A549 (cell line): ENCODE measurements around the gene C2orf72. TPM values are rescaled to one million over a fixed set of nuclear protein-coding genes. Genes with fewer than 3 reads are reported as not detected.
"Not testable (repeated sequence)": the region's sequence is repeated elsewhere in the genome, so short reads cannot be mapped to it uniquely, and the experiment has no call there.

Experiments used
- ATAC-seq, 2 experiments: fragments of 200-7000 bp in 1 of 2; fragments of >200 bp in 1 of 2; cut with Nextera tagmentation in 1 of 2; cut with Tn5 transposase in 1 of 2; 3 replicates each; pipeline versions ENCODE4 v1.8.0 to v1.9.1; 2018 to 2020; ENCODE audit warnings: mild to moderate bottlenecking in 1 of 2, moderate library complexity in 1 of 2
- CTCF ChIA-PET: fragments of 300-600 bp; sonication (Branson Sonifier 250); formaldehyde crosslinking; extraction: SDS; loops from one replicate; lab custom pipeline; 2021; ENCODE audit warnings: antibody characterized with exemption, inconsistent platforms; lab: Yijun Ruan, JAX
- POLR2A ChIA-PET: fragments of 350-600 bp; formaldehyde crosslinking; extraction: SDS; loops from one replicate; lab custom pipeline; 2021; ENCODE audit warnings: antibody characterized with exemption, inconsistent platforms; lab: Yijun Ruan, JAX
- DNase-seq, 2 experiments: peaks; one replicate each; pipeline versions ENCODE4 v3.0.0 to v3.0.0-alpha.2; 2011 to 2016; ENCODE audit warnings: low read depth in 1 of 2, low spot score in 1 of 2
- FAIRE-seq: peaks from 2 replicates; lab custom pipeline; 2011; peaks lifted over from hg19 to GRCh38; lab: Jason Lieb, UNC
- H3K27ac ChIP-seq, 2 experiments: fragments of >200 bp; sonication (Bioruptor Twin); formaldehyde crosslinking; 3 replicates each; pipeline ENCODE4 v1.5.1; 2016 to 2017
- H3K4me1 ChIP-seq: fragments of >200 bp; sonication (Bioruptor Twin); formaldehyde crosslinking; 3 replicates; pipeline ENCODE4 v1.6.1; 2016
- H3K4me2 ChIP-seq: fragments of >200 bp; sonication (Bioruptor Twin); formaldehyde crosslinking; 3 replicates; pipeline ENCODE4 v1.6.1; 2016
- H3K4me3 ChIP-seq: fragments of >200 bp; sonication (Bioruptor Twin); formaldehyde crosslinking; 3 replicates; pipeline ENCODE4 v1.5.1; 2016
- H3K9me3 ChIP-seq: fragments of >200 bp; sonication (Bioruptor Twin); formaldehyde crosslinking; 3 replicates; pipeline ENCODE4 v1.6.1; 2016
- CEBPB ChIP-seq, 2 experiments: fragments of >200 bp in 1 of 2; sonication (Bioruptor Twin) in 1 of 2; formaldehyde crosslinking in 1 of 2; IDR thresholded peaks; 2 replicates each; pipeline ENCODE4 v1.6.1; 2012 to 2016
- EHF ChIP-seq: fragments of 250-450 bp; sonication (Bioruptor Pico); IDR thresholded peaks from 2 replicates; pipeline ENCODE4 v1.5.0; 2020; ENCODE audit warnings: mild to moderate bottlenecking
- EP300 ChIP-seq, 2 experiments: fragments of >200 bp; sonication (Bioruptor Twin); formaldehyde crosslinking; IDR thresholded peaks; 2 replicates in 1 of 2; 3 replicates in 1 of 2; pipeline ENCODE4 v1.6.1; 2016 to 2017
- ESRRA ChIP-seq: fragments of 150-350 bp; IDR thresholded peaks from 2 replicates; pipeline ENCODE4 v1.6.1; 2014; ENCODE audit warnings: mild to moderate bottlenecking, low read length, borderline replicate concordance
- FOSL2 ChIP-seq, 2 experiments: fragments of 450-650 bp in 1 of 2; fragments of >200 bp in 1 of 2; sonication (Bioruptor Twin) in 1 of 2; formaldehyde crosslinking; IDR thresholded peaks; 2 replicates each; pipeline versions ENCODE4 v1.5.0 to v1.6.1; 2016 to 2020; ENCODE audit warnings: mild to moderate bottlenecking in 1 of 2, moderate library complexity in 1 of 2
- FOXS1 ChIP-seq: fragments of 250-450 bp; sonication (Bioruptor Pico); IDR thresholded peaks from 2 replicates; pipeline ENCODE4 v1.5.0; 2020; ENCODE audit warnings: mild to moderate bottlenecking, moderate library complexity
- GATA3 ChIP-seq: IDR thresholded peaks from 2 replicates; pipeline ENCODE4 v1.6.1; 2012; ENCODE audit warnings: borderline replicate concordance
- HDAC2 ChIP-seq: fragments of 200-600 bp; sonication (generic); IDR thresholded peaks from 2 replicates; pipeline ENCODE4 v1.6.1; 2016
- HEYL ChIP-seq: fragments of 250-450 bp; sonication (Bioruptor Pico); IDR thresholded peaks from 2 replicates; pipeline ENCODE4 v1.8.0; 2021; ENCODE audit warnings: mild to moderate bottlenecking, moderate library complexity
- HOXB13 ChIP-seq: fragments of 250-450 bp; sonication (Bioruptor Pico); IDR thresholded peaks from 2 replicates; pipeline ENCODE4 v1.5.0; 2020; ENCODE audit warnings: low read depth, mild to moderate bottlenecking, moderate library complexity
- HOXB5 ChIP-seq: fragments of 250-450 bp; sonication (Bioruptor Pico); IDR thresholded peaks from 2 replicates; pipeline ENCODE4 v1.5.0; 2020; ENCODE audit warnings: mild to moderate bottlenecking, moderate library complexity
- JUN ChIP-seq, 2 experiments: fragments of >200 bp; sonication (Bioruptor Twin); formaldehyde crosslinking; IDR thresholded peaks; 2 replicates in 1 of 2; 3 replicates in 1 of 2; pipeline ENCODE4 v1.6.1; 2016 to 2017
- JUNB ChIP-seq: fragments of >200 bp; sonication (Bioruptor Twin); formaldehyde crosslinking; IDR thresholded peaks from 2 replicates; pipeline ENCODE4 v1.6.1; 2016
- NFE2L2 ChIP-seq: fragments of 150-350 bp; conservative IDR thresholded peaks from 2 replicates; pipeline ENCODE4 v1.6.1; 2014; ENCODE audit warnings: low read length
- NR3C1 ChIP-seq: fragments of >200 bp; sonication (Bioruptor Twin); formaldehyde crosslinking; IDR thresholded peaks from 3 replicates; pipeline ENCODE4 v1.6.1; 2017
- PHF8 ChIP-seq: fragments of 200-600 bp; sonication (generic); IDR thresholded peaks from 2 replicates; pipeline ENCODE4 v1.6.1; 2016; ENCODE audit warnings: low read depth, mild to moderate bottlenecking, antibody characterized with exemption, moderate library complexity, borderline replicate concordance
- POLR2AphosphoS2 ChIP-seq: conservative IDR thresholded peaks from 2 replicates; pipeline ENCODE4 v1.6.1; 2012; ENCODE audit warnings: low read length, improper control_type of control experiment, inconsistent platforms
- TP53 ChIP-seq: fragments of 250-450 bp; sonication (Bioruptor Pico); IDR thresholded peaks from 2 replicates; pipeline ENCODE4 v1.5.0; 2021; ENCODE audit warnings: mild to moderate bottlenecking, moderate library complexity
- WGBS: methylation state at CpG from one replicate; pipeline ENCODE4 v1.1.6; 2017; ENCODE audit errors: missing lambda C conversion rate; 5-methylcytosine and 5-hydroxymethylcytosine counted together
- polyA plus RNA-seq, 4 experiments: library from polyadenylated mRNA; depleted of rRNA in 3 of 4; stranded (reverse); fragments of >200 nt; fragmentation: RNase III in 1 of 4; extraction: RNeasy Plus Mini Kit Qiagen cat#74134 plus additional on column Dnase treatment in 1 of 4; gene quantifications; 2 replicates in 3 of 4; 3 replicates in 1 of 4; pipeline ENCODE4 v1.2.3, GENCODE V29; 2011 to 2017
- TF ChIP-seq, protein P1 (sequence below): fragments of 150-350 bp; IDR thresholded peaks from 2 replicates; pipeline ENCODE4 v1.6.1; 2014; ENCODE audit warnings: low read depth, mild to moderate bottlenecking, low read length
- TF ChIP-seq, protein P2 (sequence below): fragments of >200 bp; sonication (Bioruptor Twin); formaldehyde crosslinking; IDR thresholded peaks from 3 replicates; pipeline ENCODE4 v1.6.1; 2016

Gene C2orf72
- polyA plus RNA-seq, 2 of the 4 experiments (the other 2 are of a cell fraction) = 4.9 to 7.4 TPM

DNA sequence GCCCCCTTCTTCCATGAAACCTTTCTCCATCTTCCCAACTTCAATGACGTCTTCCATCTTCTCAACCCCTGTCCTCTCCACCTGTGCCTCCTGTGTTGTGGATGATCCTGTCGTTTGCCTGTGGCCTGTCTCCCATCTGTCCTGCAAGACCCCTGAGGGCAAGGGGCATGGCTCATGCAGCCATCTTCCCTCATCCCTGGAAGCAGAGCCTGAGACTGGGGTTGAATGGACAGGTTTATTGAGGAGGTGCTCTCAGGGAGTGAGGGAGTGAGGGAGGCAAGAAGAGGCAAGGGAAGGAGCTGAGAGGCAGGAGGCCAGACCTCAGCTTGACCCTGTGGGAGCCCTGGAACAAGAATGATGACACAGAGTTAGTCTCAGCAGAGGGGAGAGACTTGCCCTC lies 34.1 kb upstream of the C2orf72 start (continued):
- TF ChIP-seq HEYL (no peak), HDAC2 (no peak)
- TF ChIP-seq, protein P1, sequence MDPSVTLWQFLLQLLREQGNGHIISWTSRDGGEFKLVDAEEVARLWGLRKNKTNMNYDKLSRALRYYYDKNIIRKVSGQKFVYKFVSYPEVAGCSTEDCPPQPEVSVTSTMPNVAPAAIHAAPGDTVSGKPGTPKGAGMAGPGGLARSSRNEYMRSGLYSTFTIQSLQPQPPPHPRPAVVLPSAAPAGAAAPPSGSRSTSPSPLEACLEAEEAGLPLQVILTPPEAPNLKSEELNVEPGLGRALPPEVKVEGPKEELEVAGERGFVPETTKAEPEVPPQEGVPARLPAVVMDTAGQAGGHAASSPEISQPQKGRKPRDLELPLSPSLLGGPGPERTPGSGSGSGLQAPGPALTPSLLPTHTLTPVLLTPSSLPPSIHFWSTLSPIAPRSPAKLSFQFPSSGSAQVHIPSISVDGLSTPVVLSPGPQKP = no peak

DNA sequence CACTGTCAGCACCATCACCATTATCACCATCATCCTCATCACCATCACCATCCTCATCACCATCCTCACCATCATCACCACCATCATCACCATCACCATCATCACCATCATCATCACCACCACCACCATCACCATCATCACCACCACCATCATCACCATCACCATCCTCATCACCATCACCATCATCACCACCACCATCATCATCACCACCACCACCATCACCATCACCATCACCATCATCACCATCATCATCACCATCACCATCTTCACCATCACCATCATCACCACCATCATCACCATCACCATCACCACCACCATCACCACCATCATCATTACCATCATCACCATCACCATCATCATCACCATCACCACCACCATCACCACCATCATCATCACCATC lies 32.4 kb upstream of the C2orf72 start:
- H3K4me1 ChIP-seq, POLR2A ChIA-PET, H3K4me2 ChIP-seq, H3K27ac ChIP-seq, H3K4me3 ChIP-seq, ATAC-seq, H3K9me3 ChIP-seq, FAIRE-seq, DNase-seq: not testable (repeated sequence)
- CTCF ChIA-PET = interaction anchor here (1.3 to 1.5 kb wide), 2 partner anchors 17 to 111 kb away, joined by 3 to 4 read pairs; no protein-coding TSS in a partner anchor

DNA sequence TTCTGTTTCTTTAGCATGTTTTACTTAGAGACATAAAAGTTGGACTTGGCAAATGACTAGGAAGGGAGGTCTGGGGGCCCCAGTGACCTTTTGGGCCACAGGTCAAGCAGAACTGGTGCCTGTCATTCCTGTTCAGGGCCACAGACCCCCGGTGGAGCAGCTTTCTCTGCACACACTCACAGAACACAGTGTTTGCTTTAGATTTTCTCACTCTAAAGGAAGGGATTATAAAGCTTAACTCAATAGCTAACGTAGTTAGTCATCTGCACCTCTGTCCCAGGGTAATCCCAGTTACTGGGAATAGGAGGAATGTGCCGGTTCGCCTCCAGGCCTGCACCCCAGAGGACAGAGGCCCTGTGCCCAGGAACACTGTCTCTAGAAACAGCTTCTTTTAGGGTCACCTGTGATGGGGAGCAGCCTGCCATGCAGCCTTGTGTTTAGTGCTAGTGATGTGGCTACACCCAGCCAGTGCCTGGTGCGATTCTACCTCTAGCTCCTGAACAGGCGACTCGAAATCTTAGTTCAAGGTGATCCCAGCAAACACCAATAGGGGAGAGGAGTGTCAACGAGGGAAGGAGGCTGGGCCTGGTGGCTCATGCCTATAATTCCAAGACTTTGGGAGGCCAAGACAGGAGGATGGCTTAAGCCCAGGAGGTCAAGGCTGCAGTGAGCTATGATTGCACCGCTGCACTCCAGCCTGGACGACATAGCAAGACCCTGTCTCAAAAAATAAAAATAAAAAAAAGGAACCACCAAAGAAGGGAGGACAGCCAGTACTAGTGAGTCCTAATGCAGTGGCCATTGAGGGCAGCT lies 29.8 kb upstream of the C2orf72 start:
- 60% methylated on average over 10 of the region's 10 CpGs for WGBS
- CTCF ChIA-PET = interaction anchor here (0.7 to 3.6 kb wide), 10 partner anchors 9 to 160 kb away, joined by 3 to 22 read pairs (median 4); partner anchors contain the start of gene SPATA3
- DNase-seq (no peak), FAIRE-seq (no peak), ATAC-seq (no peak; a peak in 1 of 6 replicates)
- H3K27ac ChIP-seq = no peak overlapping the region
- H3K4me2 ChIP-seq = no peak overlapping the region
- no peak overlapping the region for H3K4me3 ChIP-seq
- H3K4me1 ChIP-seq = no peaks in the 10 kb centered on the region
- POLR2A ChIA-PET = no interaction called here
- TF ChIP-seq HOXB5 (CRISPR knock-in tag) (no peak), EHF (CRISPR knock-in tag) (no peak), ESRRA (no peak), JUN (IDR thresholded peaks at IDR 0.05) (no peak), GATA3 (no peak), EP300 (IDR thresholded peaks at IDR 0.05) (no peak), JUNB (no peak), FOXS1 (CRISPR knock-in tag) (no peak), HOXB13 (CRISPR knock-in tag) (no peak), FOSL2 (IDR thresholded peaks at IDR 0.05) (no peak), FOSL2 (CRISPR knock-in tag; IDR thresholded peaks at IDR 0.05) (no peak), NR3C1 (no peak), PHF8 (no peak), TP53 (no peak), HEYL (no peak), CEBPB (IDR thresholded peaks at IDR 0.05) (no peak), NFE2L2 (no peak), POLR2AphosphoS2 (no peak)
- TF ChIP-seq, protein P1 = no peak
- TF ChIP-seq, protein P2, sequence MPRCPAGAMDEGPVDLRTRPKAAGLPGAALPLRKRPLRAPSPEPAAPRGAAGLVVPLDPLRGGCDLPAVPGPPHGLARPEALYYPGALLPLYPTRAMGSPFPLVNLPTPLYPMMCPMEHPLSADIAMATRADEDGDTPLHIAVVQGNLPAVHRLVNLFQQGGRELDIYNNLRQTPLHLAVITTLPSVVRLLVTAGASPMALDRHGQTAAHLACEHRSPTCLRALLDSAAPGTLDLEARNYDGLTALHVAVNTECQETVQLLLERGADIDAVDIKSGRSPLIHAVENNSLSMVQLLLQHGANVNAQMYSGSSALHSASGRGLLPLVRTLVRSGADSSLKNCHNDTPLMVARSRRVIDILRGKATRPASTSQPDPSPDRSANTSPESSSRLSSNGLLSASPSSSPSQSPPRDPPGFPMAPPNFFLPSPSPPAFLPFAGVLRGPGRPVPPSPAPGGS = no peak
- H3K9me3 ChIP-seq = peaks cover 2% of the 10 kb centered on the region; the same call in 1 of the 3 replicates
